OCI-LY7 (cell line): ENCODE measurements around the gene NPR3. TPM values are rescaled to one million over a fixed set of nuclear protein-coding genes. Genes with fewer than 3 reads are reported as not detected.

Experiments used
- BruUV-seq: library from RNA; stranded (reverse); fragments of 400-500 nt; replicated peaks from 2 replicates; lab custom pipeline; 2021; lab: Mats Ljungman, UMichigan
- CTCF ChIA-PET: fragments of 300-600 bp; sonication (Branson Sonifier 250); formaldehyde crosslinking; loops from one replicate; lab custom pipeline; 2022; ENCODE audit warnings: antibody characterized with exemption; ENCODE audit not compliant: unreplicated experiment; lab: Charles Lee
- POLR2A ChIA-PET: fragments of 300-600 bp; sonication (Branson Sonifier 250); formaldehyde crosslinking; loops from one replicate; lab custom pipeline; 2022; ENCODE audit warnings: antibody characterized with exemption; lab: Charles Lee
- DNase-seq: peaks from one replicate; pipeline ENCODE4 v3.0.0-alpha.2; 2015; ENCODE audit warnings: low spot score
- H2AFZ ChIP-seq: fragments of 200-600 bp; sonication (generic), shearing (Covaris generic); 2 replicates; pipeline ENCODE4 v1.6.1; 2014; ENCODE audit warnings: mild to moderate bottlenecking, antibody characterized with exemption, low read length, moderate library complexity
- H3K27ac ChIP-seq: fragments of 200-600 bp; sonication (generic); 2 replicates; pipeline ENCODE4 v1.5.1; 2014; ENCODE audit warnings: mixed run types, low read depth, mild to moderate bottlenecking, moderate library complexity, low read length, inconsistent platforms; ENCODE audit not compliant: poor library complexity, severe bottlenecking
- H3K36me3 ChIP-seq: fragments of 200-600 bp; sonication (generic); 2 replicates; pipeline ENCODE4 v1.6.1; 2014; ENCODE audit warnings: mild to moderate bottlenecking, antibody characterized with exemption, low read length, moderate library complexity, mixed read lengths; ENCODE audit not compliant: insufficient read depth
- H3K4me1 ChIP-seq: fragments of 200-600 bp; sonication (generic); 2 replicates; pipeline ENCODE4 v1.5.1; 2014; ENCODE audit warnings: mild to moderate bottlenecking, low read length; ENCODE audit not compliant: insufficient read depth, poor library complexity, severe bottlenecking
- H3K4me2 ChIP-seq: fragments of 200-600 bp; sonication (generic); 2 replicates; pipeline ENCODE4 v1.6.1; 2014; ENCODE audit warnings: mild to moderate bottlenecking, low read length
- H3K4me3 ChIP-seq: fragments of 200-600 bp; sonication (generic); 2 replicates; pipeline ENCODE4 v1.5.1; 2014; ENCODE audit warnings: mild to moderate bottlenecking, low read depth, low read length; ENCODE audit not compliant: poor library complexity, severe bottlenecking
- H3K79me2 ChIP-seq: fragments of 200-600 bp; sonication (generic); 2 replicates; pipeline ENCODE4 v1.6.1; 2016; ENCODE audit warnings: low read depth, mild to moderate bottlenecking, low read length, moderate library complexity, mixed read lengths; ENCODE audit not compliant: insufficient read depth
- H3K9me2 ChIP-seq: fragments of 200-600 bp; sonication (generic); 2 replicates; pipeline ENCODE4 v1.6.1; 2016; ENCODE audit warnings: mild to moderate bottlenecking, low read length, mixed read lengths; ENCODE audit not compliant: insufficient read depth
- H3K9me3 ChIP-seq: fragments of 200-600 bp; sonication (generic); 2 replicates; pipeline ENCODE4 v1.6.1; 2014; ENCODE audit warnings: mild to moderate bottlenecking, mixed run types, low read length, mixed read lengths
- H4K20me1 ChIP-seq: fragments of 200-600 bp; sonication (generic); 2 replicates; pipeline ENCODE4 v1.6.1; 2014; ENCODE audit warnings: mild to moderate bottlenecking, antibody characterized with exemption, low read length, moderate library complexity, mixed read lengths; ENCODE audit not compliant: insufficient read depth
- CTCF ChIP-seq: fragments of 200-600 bp; sonication (generic); conservative IDR thresholded peaks from 2 replicates; pipeline ENCODE4 v1.5.1; 2014; ENCODE audit warnings: mild to moderate bottlenecking, antibody characterized with exemption, low read length, moderate library complexity, mixed read lengths
- EZH2phosphoT487 ChIP-seq: fragments of 200-600 bp; sonication (generic); IDR thresholded peaks from 2 replicates; pipeline ENCODE4 v1.6.1; 2018; ENCODE audit warnings: low read depth, borderline replicate concordance, mild to moderate bottlenecking, mixed run types, antibody characterized with exemption, low read length, moderate library complexity, mixed read lengths
- intact Hi-C: fragments of 100-400 bp; cut with micrococcal nuclease; formaldehyde crosslinking; loops from one replicate; pipeline ENCODE4 v1.10.0; 2022; ENCODE audit not compliant: unreplicated experiment
- total RNA-seq, 2 experiments: library from RNA; depleted of rRNA in 1 of 2; stranded (reverse); fragments of >200 nt in 1 of 2; shearing (Covaris generic) in 1 of 2; gene quantifications; 2 replicates each; pipeline ENCODE4 v1.2.3, GENCODE V29; 2014 to 2022

Gene NPR3
- total RNA-seq, 2 experiments from 2014 or later: not detected

GRCh38 chr5:32709750-32710549 lies 1.2 kb upstream of the NPR3 start:
- no peaks in the 10 kb centered on the region for H3K9me2 ChIP-seq
- ChIA-PET POLR2A (interaction anchor here (0.7 kb wide), 1 partner anchor 19 kb away, joined by 3 read pairs; no protein-coding TSS in a partner anchor), CTCF (no interaction called here)
- no peak overlapping the region for H3K27ac ChIP-seq
- H3K79me2 ChIP-seq: no peaks in the 10 kb centered on the region
- no TSS peak for BruUV-seq
- no peaks in the 10 kb centered on the region for H3K4me1 ChIP-seq
- intact Hi-C loops: loop anchor here (10.0 kb wide), 2 partner anchors 225 to 715 kb away; no protein-coding TSS in a partner anchor
- no peaks in the 10 kb centered on the region for H3K36me3 ChIP-seq
- no peak for DNase-seq
- no peak overlapping the region for H3K4me3 ChIP-seq
- TF ChIP-seq CTCF: no peak
- no peak for TF ChIP-seq EZH2phosphoT487
- H4K20me1 ChIP-seq: no peaks in the 10 kb centered on the region
- H3K9me3 ChIP-seq: no peaks in the 10 kb centered on the region
- H3K4me2 ChIP-seq: no peak overlapping the region
- no peak overlapping the region for H2AFZ ChIP-seq

GRCh38 chr5:32711362-32711680 lies 200 bp downstream of the NPR3 start:
- H3K9me2 ChIP-seq: no peaks in the 10 kb centered on the region
- H3K36me3 ChIP-seq: no peaks in the 10 kb centered on the region
- ChIA-PET CTCF (no interaction called here), POLR2A (interaction anchor here (0.6 kb wide), 1 partner anchor 77 kb away, joined by 3 read pairs; no protein-coding TSS in a partner anchor)
- BruUV-seq: no TSS peak
- no peaks in the 10 kb centered on the region for H3K4me1 ChIP-seq
- H3K27ac ChIP-seq: no peak overlapping the region
- no peak overlapping the region for H3K4me2 ChIP-seq
- intact Hi-C loops: no loop called here
- no peak overlapping the region for H2AFZ ChIP-seq
- TF ChIP-seq CTCF (no peak), EZH2phosphoT487 (no peak)
- DNase-seq: no peak
- H3K4me3 ChIP-seq: no peak overlapping the region
- H3K79me2 ChIP-seq: no peaks in the 10 kb centered on the region
- no peaks in the 10 kb centered on the region for H4K20me1 ChIP-seq
- no peaks in the 10 kb centered on the region for H3K9me3 ChIP-seq
